Measurements from ENCODE around the gene SUPT3H. TPM values are rescaled to one million over a fixed set of nuclear protein-coding genes. Genes with fewer than 3 reads are reported as not detected.
A peak's percentile ranks its signal among the peaks of the same experiment; 100 is the strongest.

The SUPT3H gene
- total and polyA plus RNA-seq, 2 of the 13 experiments (the other 11 are each of a cell fraction or from before 2014, with no cell fraction given), result 11.9 to 36.1 TPM

- no peak for TF ChIP-seq MNT (IDR thresholded peaks at IDR 0.05)
- TF ChIP-seq NBN (conservative IDR thresholded peaks at IDR 0.05), result no peak
- TF ChIP-seq ZHX2 (IDR thresholded peaks at IDR 0.05; ENCODE audit: low read depth), result no peak
- no peak for TF ChIP-seq ZHX2 (CRISPR knock-in tag; IDR thresholded peaks at IDR 0.05; ENCODE audit: borderline replicate concordance)
- no peak for TF ChIP-seq FOSL1 (CRISPR knock-in tag; IDR thresholded peaks at IDR 0.05; ENCODE audit: borderline replicate concordance)
- TF ChIP-seq PCBP1 (IDR thresholded peaks at IDR 0.05; ENCODE audit: borderline replicate concordance, low read depth, low read length), result 0 out of 2 replicates have a peak, but pooled peaks have one; percentile 56
- no peak for TF ChIP-seq MATR3 (CRISPR knock-in tag; IDR thresholded peaks at IDR 0.05)
- peak; percentile 13 for TF ChIP-seq YY1 (IDR thresholded peaks at IDR 0.05; ENCODE audit: insufficient read depth, insufficient replicate concordance, low read depth, low read length)
- no peak for TF ChIP-seq DNMT3B (CRISPR knock-in tag; conservative IDR thresholded peaks at IDR 0.05)
- TF ChIP-seq ZNF704 (CRISPR knock-in tag; IDR thresholded peaks at IDR 0.05; ENCODE audit: borderline replicate concordance), result no peak
- 0 out of 2 replicates have a peak, but pooled peaks have one; percentile 27 for TF ChIP-seq KDM2A (CRISPR knock-in tag; IDR thresholded peaks at IDR 0.05; ENCODE audit: borderline replicate concordance, low read depth)
- no peak for TF ChIP-seq ZBTB7B (CRISPR knock-in tag; IDR thresholded peaks at IDR 0.05)
- TF ChIP-seq ZNF414 (CRISPR knock-in tag; IDR thresholded peaks at IDR 0.05), result no peak
- TF ChIP-seq HOXD1 (CRISPR knock-in tag; IDR thresholded peaks at IDR 0.05), result no peak
- no peak for TF ChIP-seq MEIS2 (CRISPR knock-in tag; IDR thresholded peaks at IDR 0.05)
- no peak for TF ChIP-seq SNAI1 (CRISPR knock-in tag; IDR thresholded peaks at IDR 0.05; ENCODE audit: borderline replicate concordance)
- TF ChIP-seq GABPB1 (CRISPR knock-in tag; IDR thresholded peaks at IDR 0.05), result peak; percentile 20; the same call in 1 of the 2 replicates
- TF ChIP-seq FOXO4 (CRISPR knock-in tag; conservative IDR thresholded peaks at IDR 0.05), result 0 out of 2 replicates have a peak, but pooled peaks have one; percentile 14
Observed at GRCh38 chr6:45421709-45422502, 44.2 kb upstream of the SUPT3H start (continued).

Measured in HepG2 (cell line).